Measurements from ENCODE around the gene CHST8. TPM values are rescaled to one million over a fixed set of nuclear protein-coding genes. Genes with fewer than 3 reads are reported as not detected.
A peak's percentile ranks its signal among the peaks of the same experiment; 100 is the strongest.

The CHST8 gene
- total RNA-seq, 6 experiments from 2014 or later: not detected

DNA sequence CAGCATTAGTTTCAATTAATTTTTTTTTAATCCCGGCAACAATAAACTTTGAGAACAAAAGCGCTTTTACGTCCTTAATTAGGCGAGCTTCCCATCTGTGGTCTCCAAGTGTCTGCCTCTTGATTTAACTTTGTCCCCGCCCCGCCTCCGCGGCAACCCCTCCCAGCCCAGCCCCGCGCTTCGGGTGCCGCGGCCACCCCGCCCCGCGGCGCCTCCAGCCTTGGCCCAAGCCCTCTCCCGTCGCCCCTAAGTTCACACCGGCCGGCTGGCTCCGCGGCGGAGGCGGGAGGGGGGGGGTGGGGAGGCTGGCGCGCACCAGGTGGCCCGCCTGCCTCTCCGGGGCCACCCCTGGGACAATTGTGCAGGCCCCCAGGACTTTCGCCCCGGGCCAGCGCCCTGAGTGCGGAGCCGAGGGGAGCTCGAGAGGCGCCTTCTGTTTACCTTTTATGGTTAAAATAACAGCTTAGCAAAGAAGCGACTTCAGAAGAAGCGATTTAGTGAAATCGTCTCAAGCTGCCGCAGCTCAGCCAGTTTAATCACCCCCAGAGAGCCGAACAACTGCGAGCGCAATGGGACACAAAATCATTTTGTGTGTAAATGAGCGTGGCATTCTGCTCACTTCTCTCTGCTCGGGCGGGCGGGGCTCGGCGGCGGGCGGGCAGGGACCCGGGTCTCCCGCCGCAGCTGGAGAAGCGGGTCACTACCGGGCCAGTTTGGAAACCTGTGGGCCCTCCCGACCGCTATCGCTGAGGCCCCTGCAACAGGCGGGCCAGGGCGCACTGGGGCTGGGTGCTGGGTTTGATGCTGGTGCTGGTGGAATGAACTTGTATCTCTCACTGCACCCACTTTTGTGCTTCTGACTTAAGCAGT lies 176.3 kb downstream of the CHST8 start:
- Mint-ChIP-seq H3K4me1 (ENCODE audit: low read depth) (no peaks in the 10 kb centered on the region), H3K27ac (no peak overlapping the region), H3K36me3 (ENCODE audit: low read depth) (no peaks in the 10 kb centered on the region), H3K9me3 (no peaks in the 10 kb centered on the region), H3K27me3 (ENCODE audit: insufficient read depth) (peaks cover 4% of the 10 kb centered on the region), H3K4me3 (peak overlapping the region; percentile 86)
- TF ChIP-seq, protein P1, sequence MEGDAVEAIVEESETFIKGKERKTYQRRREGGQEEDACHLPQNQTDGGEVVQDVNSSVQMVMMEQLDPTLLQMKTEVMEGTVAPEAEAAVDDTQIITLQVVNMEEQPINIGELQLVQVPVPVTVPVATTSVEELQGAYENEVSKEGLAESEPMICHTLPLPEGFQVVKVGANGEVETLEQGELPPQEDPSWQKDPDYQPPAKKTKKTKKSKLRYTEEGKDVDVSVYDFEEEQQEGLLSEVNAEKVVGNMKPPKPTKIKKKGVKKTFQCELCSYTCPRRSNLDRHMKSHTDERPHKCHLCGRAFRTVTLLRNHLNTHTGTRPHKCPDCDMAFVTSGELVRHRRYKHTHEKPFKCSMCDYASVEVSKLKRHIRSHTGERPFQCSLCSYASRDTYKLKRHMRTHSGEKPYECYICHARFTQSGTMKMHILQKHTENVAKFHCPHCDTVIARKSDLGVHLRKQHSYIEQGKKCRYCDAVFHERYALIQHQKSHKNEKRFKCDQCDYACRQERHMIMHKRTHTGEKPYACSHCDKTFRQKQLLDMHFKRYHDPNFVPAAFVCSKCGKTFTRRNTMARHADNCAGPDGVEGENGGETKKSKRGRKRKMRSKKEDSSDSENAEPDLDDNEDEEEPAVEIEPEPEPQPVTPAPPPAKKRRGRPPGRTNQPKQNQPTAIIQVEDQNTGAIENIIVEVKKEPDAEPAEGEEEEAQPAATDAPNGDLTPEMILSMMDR (IDR thresholded peaks at IDR 0.05): no peak
- DNase-seq: no peak

DNA sequence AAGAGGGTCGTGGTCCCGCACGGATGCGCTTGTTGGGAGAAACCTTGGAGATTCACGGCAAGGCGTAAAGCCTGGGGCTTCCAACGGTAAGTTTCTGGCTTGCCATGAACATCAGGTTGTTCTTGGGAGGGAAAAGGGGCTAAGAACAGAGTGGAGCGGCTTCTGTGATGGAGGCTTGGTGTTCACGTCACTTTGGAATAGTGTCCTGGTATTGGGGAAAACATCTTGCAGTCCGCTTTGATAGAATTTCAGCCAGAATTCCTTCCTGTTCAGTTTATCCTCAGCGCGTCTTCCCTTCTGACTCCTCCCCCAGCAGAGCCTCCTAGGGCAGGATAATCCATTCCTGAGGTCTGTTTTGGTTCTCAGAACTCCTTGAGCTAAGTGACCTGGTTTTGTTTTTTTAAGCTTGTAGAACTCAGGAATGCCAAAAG lies 176.9 kb downstream of the CHST8 start:
- Mint-ChIP-seq H3K9me3 (no peaks in the 10 kb centered on the region), H3K27me3 (ENCODE audit: insufficient read depth) (no peaks in the 10 kb centered on the region; the same call in none of the 2 replicates), H3K36me3 (ENCODE audit: low read depth) (no peaks in the 10 kb centered on the region), H3K27ac (no peak overlapping the region), H3K4me3 (peak overlapping the region; percentile 55), H3K4me1 (ENCODE audit: low read depth) (no peaks in the 10 kb centered on the region)
- TF ChIP-seq, protein P1 (IDR thresholded peaks at IDR 0.05): no peak
- no peak for DNase-seq

DNA sequence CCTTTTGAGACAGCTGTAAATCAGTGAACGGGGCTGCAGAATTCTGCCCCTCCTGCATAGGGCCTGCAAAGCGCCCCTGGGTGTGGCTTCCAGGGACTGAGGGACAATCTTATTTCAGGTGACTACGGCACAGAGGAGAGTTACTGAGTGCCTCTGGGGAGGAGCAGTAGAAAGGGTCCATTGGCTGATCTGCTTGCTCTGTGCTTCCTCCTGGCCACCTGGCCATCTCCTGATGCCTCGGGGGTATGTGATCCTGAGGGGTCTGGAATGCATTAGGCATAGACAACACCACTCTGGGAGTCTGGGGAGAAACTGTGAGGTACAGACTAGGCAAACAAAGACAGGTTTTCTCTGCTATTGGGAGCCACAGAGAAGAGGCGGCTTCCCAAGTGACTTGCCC lies 177.7 kb downstream of the CHST8 start:
- TF ChIP-seq, protein P1 (IDR thresholded peaks at IDR 0.05): no peak
- no peaks in the 10 kb centered on the region; the same call in 1 of the 2 replicates for H3K4me1 Mint-ChIP-seq (ENCODE audit: low read depth)
- DNase-seq: no peak
- no peak overlapping the region for H3K27ac Mint-ChIP-seq
- no peaks in the 10 kb centered on the region for H3K36me3 Mint-ChIP-seq (ENCODE audit: low read depth)
- H3K27me3 Mint-ChIP-seq (ENCODE audit: insufficient read depth): no peaks in the 10 kb centered on the region; the same call in 1 of the 2 replicates
- no peak overlapping the region for H3K4me3 Mint-ChIP-seq
- no peaks in the 10 kb centered on the region for H3K9me3 Mint-ChIP-seq

DNA sequence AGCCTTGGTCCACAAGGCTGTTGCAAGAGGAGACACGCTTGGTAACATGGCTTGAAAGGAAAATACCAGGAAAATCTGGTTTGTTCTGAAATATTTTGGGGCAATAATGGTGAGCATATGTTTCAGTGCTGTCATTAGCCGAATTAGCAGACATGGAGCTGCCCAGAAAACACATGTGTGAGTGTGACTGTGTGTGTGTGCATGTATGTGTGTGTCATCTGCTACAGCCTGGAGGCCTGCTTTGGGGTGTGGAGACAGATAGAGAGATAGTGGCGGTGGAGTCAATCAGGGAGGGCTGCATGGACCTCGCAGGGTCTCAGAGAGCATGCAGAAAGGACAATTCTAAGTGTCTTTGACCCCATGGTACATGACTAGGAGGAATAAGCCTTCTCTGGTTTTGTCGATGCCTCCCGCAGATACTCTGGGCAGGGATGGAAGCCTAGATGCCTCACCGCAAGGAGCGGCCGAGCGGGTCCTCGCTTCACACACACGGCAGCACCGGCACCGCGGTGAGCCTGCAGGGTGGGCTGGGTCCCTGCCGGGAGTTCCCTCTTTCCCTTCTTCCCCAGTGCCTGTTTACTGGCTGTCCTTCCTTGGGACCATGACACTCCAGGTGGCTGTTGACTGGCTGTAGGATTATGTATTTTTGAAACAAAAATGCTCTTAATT lies 178.4 kb downstream of the CHST8 start:
- no peaks in the 10 kb centered on the region for H3K36me3 Mint-ChIP-seq (ENCODE audit: low read depth)
- no peaks in the 10 kb centered on the region for H3K9me3 Mint-ChIP-seq
- TF ChIP-seq, protein P1 (IDR thresholded peaks at IDR 0.05): no peak
- no peak for DNase-seq
- no peak overlapping the region for H3K4me3 Mint-ChIP-seq
- H3K27me3 Mint-ChIP-seq (ENCODE audit: insufficient read depth): no peaks in the 10 kb centered on the region; the same call in 1 of the 2 replicates
- no peak overlapping the region for H3K27ac Mint-ChIP-seq
- H3K4me1 Mint-ChIP-seq (ENCODE audit: low read depth): no peaks in the 10 kb centered on the region; the same call in 1 of the 2 replicates

DNA sequence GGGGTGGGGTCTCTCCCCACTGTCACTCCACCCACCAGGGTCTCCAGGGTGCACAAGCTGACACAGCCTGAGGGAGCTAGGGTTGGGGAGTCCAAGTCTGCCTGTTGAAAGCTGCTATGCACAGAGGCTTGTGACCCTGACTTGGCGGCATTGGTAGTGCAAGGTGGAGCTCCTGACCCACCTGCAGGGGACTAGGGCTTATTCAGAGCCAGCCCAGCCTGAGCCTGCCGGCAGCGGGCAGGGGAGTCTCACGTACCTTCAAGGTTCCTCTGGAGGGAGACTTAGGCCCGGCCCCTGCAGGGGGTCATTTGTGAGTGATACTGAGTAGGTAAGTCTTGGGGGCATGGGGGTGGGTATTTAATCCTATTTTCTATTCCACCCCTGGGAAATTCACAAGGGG lies 179.7 kb downstream of the CHST8 start:
- DNase-seq: no peak
- TF ChIP-seq, protein P1 (IDR thresholded peaks at IDR 0.05): no peak
- H3K27me3 Mint-ChIP-seq (ENCODE audit: insufficient read depth): no peaks in the 10 kb centered on the region; the same call in 1 of the 2 replicates
- H3K4me3 Mint-ChIP-seq: no peak overlapping the region
- no peaks in the 10 kb centered on the region for H3K36me3 Mint-ChIP-seq (ENCODE audit: low read depth)
- no peaks in the 10 kb centered on the region for H3K9me3 Mint-ChIP-seq
- H3K4me1 Mint-ChIP-seq (ENCODE audit: low read depth): no peaks in the 10 kb centered on the region; the same call in 1 of the 2 replicates
- H3K27ac Mint-ChIP-seq: no peak overlapping the region
